Activated effector memory CD4-positive, alpha-beta T cell treated with Interleukin-2 at 50 U/mL for 16 hours (primary cell): ENCODE results near the gene TWNK.

Experiments used
- DNase-seq: peaks from one replicate; pipeline ENCODE4 v3.0.0-alpha.2; 2020

The TWNK gene

GRCh38 chr10:101013365-101013825 lies 26.1 kb downstream of the TWNK start:
- no peak for DNase-seq

- DNase-seq = peak; percentile 59
Measured at GRCh38 chr10:101014230-101014884, 27.0 kb downstream of the TWNK start.

GRCh38 chr10:101014966-101015581 lies 27.7 kb downstream of the TWNK start:
- no peak for DNase-seq

- no peak for DNase-seq
Measured at GRCh38 chr10:101015582-101015973, 28.2 kb downstream of the TWNK start.

- DNase-seq = no peak
Measured at GRCh38 chr10:101016814-101017213, 29.5 kb downstream of the TWNK start.

- no peak for DNase-seq
Measured at GRCh38 chr10:101018118-101018599, 30.8 kb downstream of the TWNK start.

GRCh38 chr10:101018600-101019439 lies 31.5 kb downstream of the TWNK start:
- DNase-seq = peak; percentile 60

- DNase-seq = no peak
Measured at GRCh38 chr10:101019440-101019703, 32.0 kb downstream of the TWNK start.

GRCh38 chr10:101020427-101021075 lies 33.2 kb downstream of the TWNK start:
- no peak for DNase-seq

GRCh38 chr10:101021239-101021638 lies 33.9 kb downstream of the TWNK start:
- DNase-seq = no peak

- no peak for DNase-seq
Measured at GRCh38 chr10:101021692-101022251, 34.4 kb downstream of the TWNK start.

GRCh38 chr10:101022967-101023705 lies 35.8 kb downstream of the TWNK start:
- no peak for DNase-seq

GRCh38 chr10:101027106-101027720 lies 39.9 kb downstream of the TWNK start:
- DNase-seq = no peak

- DNase-seq = no peak
Measured at GRCh38 chr10:101028446-101029337, 41.3 kb downstream of the TWNK start.

- DNase-seq = no peak
Measured at GRCh38 chr10:101029520-101030295, 42.4 kb downstream of the TWNK start.

- no peak for DNase-seq
Measured at GRCh38 chr10:101030496-101031127, 43.3 kb downstream of the TWNK start.

GRCh38 chr10:101031128-101031795 lies 43.9 kb downstream of the TWNK start, which contains the start of the genes PDZD7 and SFXN3:
Gene PDZD7, minus strand, starts transcription at chr10:101031129. Its CDS starts 910 bp downstream, at chr10:101030219.
Gene SFXN3, plus strand, starts transcription at chr10:101031234. Its CDS starts 3,461 bp downstream, at chr10:101034695.
- peak; percentile 95 for DNase-seq
